Stomach (tissue), 4 donors: Measurements from ENCODE around the gene CERK.

Source experiments
- CTCF ChIP-seq, 7 experiments: fragments of 450-650 bp in 4 of 7; fragments of 200-600 bp in 3 of 7; sonication (generic) in 3 of 7; IDR thresholded peaks; one replicate each; pipeline ENCODE4 v1.5.1; 2016 to 2019; ENCODE audit warnings: antibody characterized with exemption in 7 of 7, control low read depth in 2 of 7, mild to moderate bottlenecking in 1 of 7
- EP300 ChIP-seq: sonication (generic); formaldehyde crosslinking; IDR thresholded peaks from one replicate; pipeline ENCODE4 v1.6.1; 2017; ENCODE audit warnings: antibody characterized with exemption
- POLR2A ChIP-seq, 4 donors: fragments of 450-650 bp; IDR thresholded peaks; one replicate each; pipeline ENCODE4 v1.6.1; 2016; ENCODE audit warnings: antibody characterized with exemption in 4 of 4, control low read depth in 2 of 4, mild to moderate bottlenecking in 1 of 4, moderate library complexity in 1 of 4
- POLR2AphosphoS5 ChIP-seq, 3 donors: sonication (generic); formaldehyde crosslinking; IDR thresholded peaks; one replicate each; pipeline ENCODE4 v1.6.1; 2016; ENCODE audit warnings: antibody characterized with exemption in 3 of 3

- TF ChIP-seq CTCF (IDR thresholded peaks at IDR 0.05), result no peak
- no peak for TF ChIP-seq EP300
- TF ChIP-seq POLR2A (IDR thresholded peaks at IDR 0.05), result no peak
- TF ChIP-seq POLR2AphosphoS5 (IDR thresholded peaks at IDR 0.05), result no peak
These were observed 31.2 kb upstream of the CERK start for GRCh38 chr22:46769191-46769675.
